ENCODE results near the gene SLC1A1.

Gene SLC1A1

DNA sequence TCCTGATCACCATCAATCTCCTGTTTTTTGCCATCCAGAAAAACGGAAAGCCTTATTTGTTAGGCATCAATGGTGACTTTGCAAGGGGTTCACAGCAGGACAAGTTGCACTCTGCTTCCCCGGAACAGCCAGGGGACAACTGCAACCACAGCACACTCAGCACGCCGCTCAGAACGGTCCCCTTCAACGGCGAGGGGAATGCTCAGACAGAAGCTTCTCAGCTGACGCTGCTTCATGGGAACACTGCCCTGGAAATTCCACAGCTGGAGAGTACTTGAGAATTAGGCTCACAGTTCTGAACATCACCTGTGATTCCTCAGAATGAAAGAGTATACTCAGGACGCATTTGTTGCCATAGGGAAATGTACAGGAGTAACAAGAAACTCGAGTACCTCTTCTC is 131.7 kb downstream of the SLC1A1 start:
- no peak for DNase-seq

DNA sequence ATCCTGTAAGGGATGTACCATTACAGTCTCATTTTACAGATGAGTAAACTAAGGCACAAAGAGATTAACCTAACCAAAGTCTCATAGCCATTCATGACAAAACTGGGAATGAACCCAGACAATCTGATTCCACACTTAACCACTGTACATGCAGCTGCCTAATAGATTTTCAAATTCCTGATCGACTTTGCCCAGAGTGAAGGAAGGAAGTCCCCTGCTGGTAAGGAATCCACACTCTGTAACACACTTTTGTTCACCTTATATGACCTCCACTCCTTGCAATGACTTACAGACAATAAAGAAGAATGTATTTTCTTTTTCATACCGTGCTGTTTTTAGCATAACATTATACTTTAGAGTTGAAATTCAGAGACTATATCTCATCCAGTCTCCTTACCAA is 140.6 kb downstream of the SLC1A1 start:
- DNase-seq: no peak
